GM21528 (cell line): Measurements from ENCODE around the gene M1AP.
"Not testable (repeated sequence)": the region's sequence is repeated elsewhere in the genome, so short reads cannot be mapped to it uniquely, and the experiment has no call there.

Experiments used
- ATAC-seq: cut with Tn5 transposase; IDR thresholded peaks from one replicate; pipeline ENCODE4 v1.9.1; 2021; ENCODE audit warnings: mild to moderate bottlenecking, moderate library complexity; ENCODE audit not compliant: unreplicated experiment, low FRiP score

The M1AP gene

GRCh38 chr2:74653985-74654882 is 6.1 kb upstream of the M1AP start, which contains the start of gene SEMA4F:
Gene SEMA4F (plus strand): TSS chr2:74654247. CDS start chr2:74654377, 130 bp downstream.
- ATAC-seq: peak; percentile 99

GRCh38 chr2:74653589-74653984 is 5.5 kb upstream of the M1AP start:
- peak; percentile 26 for ATAC-seq

- ATAC-seq: no peak
Measured at GRCh38 chr2:74646834-74647482, 1.2 kb downstream of the M1AP start.

- no peak for ATAC-seq
Measured at GRCh38 chr2:74646201-74646600, 1.9 kb downstream of the M1AP start.

GRCh38 chr2:74645344-74645743 is 2.8 kb downstream of the M1AP start:
- ATAC-seq: no peak

- no peak for ATAC-seq
Measured at GRCh38 chr2:74639550-74639949, 8.6 kb downstream of the M1AP start.

GRCh38 chr2:74632939-74633312 is 15.2 kb downstream of the M1AP start:
- no peak for ATAC-seq

- ATAC-seq: no peak
Measured at GRCh38 chr2:74632209-74632938, 15.8 kb downstream of the M1AP start.

- not testable (repeated sequence) for ATAC-seq
Measured at GRCh38 chr2:74630454-74630853, 17.7 kb downstream of the M1AP start.

- no peak for ATAC-seq
Measured at GRCh38 chr2:74628538-74629105, 19.5 kb downstream of the M1AP start.

GRCh38 chr2:74625658-74626425 is 22.3 kb downstream of the M1AP start:
- ATAC-seq: no peak

GRCh38 chr2:74620671-74621070 is 27.5 kb downstream of the M1AP start:
- ATAC-seq: no peak

- ATAC-seq: no peak
Measured at GRCh38 chr2:74619651-74620297, 28.4 kb downstream of the M1AP start.

GRCh38 chr2:74618410-74619083 is 29.6 kb downstream of the M1AP start:
- no peak for ATAC-seq

GRCh38 chr2:74617122-74617521 is 31.0 kb downstream of the M1AP start:
- no peak for ATAC-seq

GRCh38 chr2:74606927-74607326 is 41.2 kb downstream of the M1AP start:
- no peak for ATAC-seq

- no peak for ATAC-seq
Measured at GRCh38 chr2:74603282-74604000, 44.7 kb downstream of the M1AP start.

- ATAC-seq: no peak
Measured at GRCh38 chr2:74602586-74603281, 45.4 kb downstream of the M1AP start.
